GM12878 (cell line): ENCODE results near the gene ZNF808.

Experiments
- CHD2 ChIP-seq: IDR thresholded peaks from 2 replicates; pipeline ENCODE4 v1.6.1; 2011; ENCODE audit warnings: low read depth, low read length, improper control_type of control experiment, borderline replicate concordance
- EED ChIP-seq: sonication (generic); IDR thresholded peaks from 2 replicates; pipeline ENCODE4 v1.6.1; 2016; ENCODE audit warnings: antibody characterized with exemption, low read depth
- HDAC2 ChIP-seq: fragments of 200-600 bp; sonication (generic); IDR thresholded peaks from 2 replicates; pipeline ENCODE4 v1.6.1; 2017
- KLF5 ChIP-seq: fragments of 450-650 bp; IDR thresholded peaks from 2 replicates; pipeline ENCODE4 v1.6.1; 2014; ENCODE audit warnings: mild to moderate bottlenecking; ENCODE audit not compliant: partially characterized antibody
- SMC3 ChIP-seq: IDR thresholded peaks from 2 replicates; pipeline ENCODE4 v1.6.1; 2011; ENCODE audit warnings: low read length, improper control_type of control experiment, borderline replicate concordance
- TCF7 ChIP-seq: IDR thresholded peaks from 2 replicates; pipeline ENCODE4 v1.6.1; 2014; ENCODE audit warnings: antibody characterized with exemption, borderline replicate concordance

DNA sequence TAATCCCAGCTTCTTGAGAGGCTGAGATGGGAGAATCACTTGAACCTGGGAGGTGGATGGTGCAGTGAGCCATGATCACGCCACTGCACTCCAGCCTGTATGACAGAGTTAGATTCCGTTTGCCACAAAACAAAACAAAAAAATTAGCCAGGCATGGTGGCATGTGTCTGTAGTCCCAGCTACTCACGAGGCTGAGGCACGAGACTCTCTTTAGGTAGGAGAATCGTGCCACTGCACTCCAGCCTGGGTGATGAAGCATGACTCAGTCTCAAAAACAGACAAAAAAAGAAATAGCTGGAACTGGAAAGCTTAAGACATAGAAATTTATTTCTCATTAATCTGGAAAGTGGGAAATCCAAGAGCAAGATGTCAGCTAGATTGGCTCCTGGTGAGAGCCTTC lies 20.2 kb upstream of the ZNF808 start:
- TF ChIP-seq CHD2 (no peak), SMC3 (no peak), TCF7 (no peak), HDAC2 (no peak), EED (no peak), KLF5 (no peak)
